Measurements from ENCODE around the gene ADSS2.
"Not testable (repeated sequence)": the region's sequence is repeated elsewhere in the genome, so short reads cannot be mapped to it uniquely, and the experiment has no call there.

Gene ADSS2

GRCh38 chr1:244365809-244366208 lies 85.9 kb downstream of the ADSS2 start:
- no peak for DNase-seq (ENCODE audit: low read depth in 2 of 2)

- DNase-seq (ENCODE audit: low read depth in 2 of 2), result not testable (repeated sequence)
Measured at GRCh38 chr1:244365262-244365661, 86.4 kb downstream of the ADSS2 start.

- DNase-seq (ENCODE audit: low read depth in 2 of 2), result no peak
Measured at GRCh38 chr1:244362476-244362875, 89.2 kb downstream of the ADSS2 start.

- no peak for DNase-seq (ENCODE audit: low read depth in 2 of 2)
Measured at GRCh38 chr1:244361764-244362473, 89.8 kb downstream of the ADSS2 start.

Data from stimulated activated CD4-positive, alpha-beta T cell treated with anti-CD3 and anti-CD28 coated beads, Interleukin-15, amount 100 ng/mL, for 48 hours (primary cell).